Measurements from ENCODE around the gene APOA5.

The APOA5 gene

GRCh38 chr11:116825854-116826750 lies 34.4 kb upstream of the APOA5 start:
- no peak for DNase-seq (ENCODE audit: low read depth)
- no peak for TF ChIP-seq CTCF (conservative IDR thresholded peaks at IDR 0.05; ENCODE audit: control insufficient read depth, insufficient read depth, low read depth, low read length)
- H3K4me3 ChIP-seq (ENCODE audit: control insufficient read depth, low read depth, low read length) = no peak overlapping the region

- no peak overlapping the region for H3K4me3 ChIP-seq (ENCODE audit: control insufficient read depth, low read depth, low read length)
- TF ChIP-seq CTCF (conservative IDR thresholded peaks at IDR 0.05; ENCODE audit: control insufficient read depth, insufficient read depth, low read depth, low read length) = no peak
- DNase-seq (ENCODE audit: low read depth) = no peak
Measured at GRCh38 chr11:116825434-116825833, 33.8 kb upstream of the APOA5 start.

GRCh38 chr11:116823031-116823843 lies 31.6 kb upstream of the APOA5 start, which contains the start of gene APOA4:
TSS of gene APOA4 (minus strand) at chr11:116823304. CDS start at chr11:116823191, 113 bp downstream.
- no peak for TF ChIP-seq CTCF (conservative IDR thresholded peaks at IDR 0.05; ENCODE audit: control insufficient read depth, insufficient read depth, low read depth, low read length)
- DNase-seq (ENCODE audit: low read depth) = no peak

GRCh38 chr11:116822575-116822974 lies 30.9 kb upstream of the APOA5 start:
- DNase-seq (ENCODE audit: low read depth) = no peak
- no peak overlapping the region for H3K4me3 ChIP-seq (ENCODE audit: control insufficient read depth, low read depth, low read length)
- TF ChIP-seq CTCF (conservative IDR thresholded peaks at IDR 0.05; ENCODE audit: control insufficient read depth, insufficient read depth, low read depth, low read length) = no peak

More at GRCh38 chr11:116823031-116823843, 31.6 kb upstream of the APOA5 start, which contains the start of gene APOA4:
- H3K4me3 ChIP-seq (ENCODE audit: control insufficient read depth, low read depth, low read length) = no peak within 1 kb of the TSS

GRCh38 chr11:116821050-116821918 lies 29.6 kb upstream of the APOA5 start:
- DNase-seq (ENCODE audit: low read depth) = no peak

More at GRCh38 chr11:116821050-116821918, 29.6 kb upstream of the APOA5 start:
- no peak overlapping the region for H3K4me3 ChIP-seq (ENCODE audit: control insufficient read depth, low read depth, low read length)
- no peak for TF ChIP-seq CTCF (conservative IDR thresholded peaks at IDR 0.05; ENCODE audit: control insufficient read depth, insufficient read depth, low read depth, low read length)
